ENCODE data around the gene TRIO.
"Not testable (repeated sequence)": the region's sequence is repeated elsewhere in the genome, so short reads cannot be mapped to it uniquely, and the experiment has no call there.

The TRIO gene

DNA sequence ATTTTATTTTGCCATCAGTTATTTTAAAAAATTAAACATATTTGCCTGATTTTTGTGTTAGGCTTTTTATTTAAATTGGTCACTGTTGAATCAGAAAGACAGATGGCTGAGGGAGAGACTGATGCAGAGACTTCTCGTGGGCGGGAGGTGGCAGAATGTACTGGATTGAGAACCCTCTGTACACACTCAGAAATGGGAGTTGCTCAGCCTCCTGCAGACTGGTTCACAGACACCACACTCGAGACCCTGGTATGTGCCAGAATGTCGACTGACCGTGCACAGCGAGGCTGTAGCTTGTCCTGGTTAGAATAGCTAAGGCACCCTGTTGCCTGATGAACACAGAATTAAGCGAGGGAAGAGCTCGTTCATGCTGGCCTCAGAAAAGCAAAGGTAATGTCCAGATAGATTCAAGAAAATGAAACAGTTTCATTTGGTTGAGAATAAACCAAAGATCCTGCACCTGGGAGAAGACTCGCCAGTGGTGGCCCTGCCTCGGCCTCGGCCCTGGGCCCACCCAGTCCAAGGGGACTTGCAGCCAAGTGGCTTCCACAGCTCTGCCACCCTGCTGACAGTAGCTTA lies 367.1 kb downstream of the TRIO start:
- no peak for DNase-seq (ENCODE audit: low read depth)

- DNase-seq (ENCODE audit: low read depth) = no peak
These were observed 367.7 kb downstream of the TRIO start for GRCh38 chr5:14510880-14511279.

GRCh38 chr5:14512574-14512973 lies 369.4 kb downstream of the TRIO start:
- DNase-seq (ENCODE audit: low read depth) = no peak

DNA sequence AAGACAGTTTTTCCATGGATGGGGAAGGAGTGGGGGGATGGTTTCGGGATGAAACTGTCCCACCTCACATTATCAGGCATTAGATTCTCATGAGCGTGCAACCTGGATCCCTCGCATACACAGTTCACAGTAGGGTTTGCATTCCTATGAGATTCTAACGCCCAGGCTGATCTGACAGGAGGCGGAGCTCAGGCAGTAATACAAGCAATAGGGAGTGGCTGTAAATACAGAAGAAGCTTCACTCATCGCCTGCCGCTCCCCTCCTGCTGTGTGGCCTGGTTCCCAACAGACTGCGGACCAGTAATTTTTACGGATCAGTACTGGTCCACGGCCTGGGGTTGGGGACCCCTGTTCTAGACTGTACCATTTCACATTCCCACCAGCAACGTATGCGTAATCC lies 370.1 kb downstream of the TRIO start:
- DNase-seq (ENCODE audit: low read depth) = no peak

DNA sequence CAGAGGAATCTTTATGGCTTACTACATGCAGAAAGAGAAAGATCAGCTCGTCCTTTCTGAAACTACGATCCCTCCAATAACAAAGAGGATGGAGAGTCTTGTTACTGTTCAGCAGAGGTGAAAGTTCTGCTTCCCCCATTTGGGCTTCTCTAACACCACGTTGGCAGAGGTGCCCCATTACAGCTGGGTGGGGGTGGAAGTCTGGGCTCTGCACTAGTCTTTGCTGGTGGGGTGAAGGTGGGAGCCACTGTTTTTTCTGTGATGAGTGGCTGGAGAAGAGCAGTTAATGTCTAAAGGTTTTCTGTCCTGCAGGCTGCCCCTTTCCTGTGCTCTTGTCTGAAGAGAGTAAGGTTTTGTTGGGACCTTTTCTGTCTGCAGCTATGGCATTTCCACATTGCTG lies 373.8 kb downstream of the TRIO start:
- DNase-seq (ENCODE audit: low read depth) = no peak

- no peak for DNase-seq (ENCODE audit: low read depth)
These were observed 375.5 kb downstream of the TRIO start for GRCh38 chr5:14518638-14519037.

DNA sequence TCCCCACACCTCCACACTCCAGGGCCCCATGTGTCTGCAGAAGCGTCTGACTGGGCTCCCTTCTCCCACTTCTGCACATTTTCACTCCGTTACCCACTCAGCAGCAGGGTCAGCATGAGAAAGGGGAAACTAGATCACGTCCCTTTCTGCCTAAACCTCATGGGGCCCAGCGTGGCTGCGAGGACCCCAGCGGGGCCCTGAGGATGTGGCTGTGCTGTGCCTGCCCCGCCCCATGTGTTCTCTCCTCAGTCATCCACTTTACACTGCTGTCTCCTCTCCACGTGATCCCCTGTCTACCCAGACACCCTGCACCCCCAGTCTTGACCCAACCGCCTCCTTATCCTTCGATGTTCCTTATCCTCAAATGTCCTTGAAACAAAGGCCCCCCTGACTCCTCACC lies 378.6 kb downstream of the TRIO start:
- no peak for DNase-seq (ENCODE audit: low read depth)

GRCh38 chr5:14522721-14523120 lies 379.6 kb downstream of the TRIO start:
- no peak for DNase-seq (ENCODE audit: low read depth)

DNA sequence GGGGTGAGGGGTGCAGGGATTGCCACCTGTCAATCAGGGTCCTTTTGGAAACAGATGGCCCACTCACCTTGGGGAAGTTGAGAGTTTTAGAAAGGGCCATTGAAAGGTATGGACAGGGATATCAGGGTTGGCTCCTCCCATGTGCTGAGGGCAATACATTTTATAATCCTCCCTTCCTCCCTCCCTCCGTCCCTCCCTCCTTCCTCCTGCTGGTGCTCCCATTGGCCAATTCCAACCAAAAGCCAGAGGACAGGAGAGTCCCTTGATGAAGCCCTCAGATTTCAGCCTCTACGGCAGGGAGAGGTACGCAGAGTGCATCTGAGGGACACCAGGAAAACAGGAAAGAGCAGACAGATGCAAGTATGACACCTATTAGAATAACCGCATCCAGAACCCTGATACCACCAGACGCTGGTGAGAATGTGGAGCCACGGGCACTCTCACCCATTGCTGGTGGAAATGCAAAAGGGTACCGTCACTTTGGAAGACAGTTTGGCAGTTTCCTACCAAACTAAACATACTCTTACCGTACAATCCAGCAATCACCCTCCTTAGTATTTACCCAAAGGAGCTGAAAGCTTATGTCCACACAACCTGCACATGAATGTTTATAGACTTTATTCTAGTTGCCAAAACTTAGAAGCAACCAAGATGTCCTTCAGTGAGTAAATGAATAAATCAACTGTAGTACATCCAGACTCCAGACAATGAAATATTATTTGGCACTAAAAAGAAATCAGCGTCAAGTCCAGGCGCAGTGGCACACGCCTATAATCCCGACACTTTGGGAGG lies 380.3 kb downstream of the TRIO start:
- no peak for DNase-seq (ENCODE audit: low read depth)

- DNase-seq (ENCODE audit: low read depth) = no peak
These were observed 382.3 kb downstream of the TRIO start for GRCh38 chr5:14525397-14525796.

DNA sequence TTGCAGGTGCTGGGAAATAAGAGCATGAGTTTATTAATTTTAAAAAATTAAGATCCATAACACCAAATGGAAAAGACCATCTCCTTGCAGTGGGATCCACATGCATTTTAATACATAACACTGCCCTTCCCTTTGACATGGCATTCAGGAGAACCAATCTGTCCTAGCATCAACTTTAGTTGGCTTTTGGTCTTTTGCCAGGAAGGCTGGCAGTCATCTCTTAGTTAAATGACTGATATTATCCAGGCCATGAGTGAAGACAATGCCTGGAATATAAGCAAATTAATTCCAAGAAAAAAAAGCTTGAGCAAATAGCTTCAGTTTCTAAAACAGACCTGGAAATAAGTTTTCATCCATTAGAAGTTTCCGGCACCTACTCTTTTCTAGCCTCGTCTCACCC lies 383.4 kb downstream of the TRIO start:
- no peak for DNase-seq (ENCODE audit: low read depth)

DNA sequence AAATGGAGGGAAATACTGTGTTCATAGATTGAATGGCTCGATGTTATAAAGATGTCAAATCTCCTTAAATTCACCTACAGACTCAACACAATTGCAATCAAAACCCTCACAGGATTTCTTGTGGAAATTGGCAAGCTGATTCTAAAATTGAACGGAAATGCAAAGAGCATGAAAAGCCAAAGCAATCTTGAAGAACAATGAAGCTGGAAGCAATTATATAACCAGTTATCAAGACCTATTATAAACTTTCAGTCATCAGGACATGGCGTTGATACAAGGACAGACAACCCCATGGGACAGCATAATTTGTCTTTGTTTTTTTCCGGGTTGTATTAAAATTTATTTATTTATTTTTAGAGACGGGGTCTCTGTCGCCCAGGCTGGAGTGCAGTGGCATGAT lies 385.0 kb downstream of the TRIO start:
- no peak for DNase-seq (ENCODE audit: low read depth)

DNA sequence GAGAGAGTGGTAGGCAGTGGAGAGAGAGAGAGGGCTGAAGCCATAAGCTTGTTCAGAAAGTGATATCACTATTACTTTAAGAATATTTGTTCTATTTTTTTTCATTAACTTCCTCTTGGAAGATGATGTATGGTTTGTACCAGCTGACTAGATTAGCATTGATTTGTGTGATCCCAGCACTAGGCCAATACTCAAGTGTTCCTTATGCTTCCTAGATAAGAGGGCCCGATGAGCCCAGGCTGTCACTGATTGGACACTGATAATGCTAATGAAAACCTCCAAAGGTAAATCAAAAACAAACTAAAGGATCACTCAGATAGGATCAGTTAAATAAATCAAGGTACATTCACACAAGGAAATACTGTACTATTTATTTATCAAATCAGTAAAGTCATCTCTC lies 385.8 kb downstream of the TRIO start:
- DNase-seq (ENCODE audit: low read depth) = no peak

DNA sequence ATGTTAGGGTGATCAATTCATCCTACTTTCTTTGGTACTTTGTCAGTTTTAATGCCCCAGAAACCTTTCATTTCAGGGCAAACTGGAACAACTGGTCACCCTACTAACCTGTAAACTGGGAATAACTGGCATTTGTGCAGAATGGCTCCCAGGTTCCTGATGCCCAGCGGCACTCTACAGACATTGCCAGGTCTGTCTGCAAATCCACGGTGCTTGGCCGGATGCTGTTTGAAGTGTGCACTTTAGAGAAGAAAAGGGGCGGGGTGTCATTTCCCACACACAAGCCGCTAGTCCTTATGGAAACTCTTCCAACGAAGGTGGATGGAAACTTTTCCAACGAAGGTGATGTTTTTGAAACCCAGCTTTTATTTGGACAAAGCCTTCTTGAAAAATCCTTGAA lies 388.5 kb downstream of the TRIO start:
- DNase-seq (ENCODE audit: low read depth) = no peak

GRCh38 chr5:14532180-14532579 lies 389.0 kb downstream of the TRIO start:
- no peak for DNase-seq (ENCODE audit: low read depth)

DNA sequence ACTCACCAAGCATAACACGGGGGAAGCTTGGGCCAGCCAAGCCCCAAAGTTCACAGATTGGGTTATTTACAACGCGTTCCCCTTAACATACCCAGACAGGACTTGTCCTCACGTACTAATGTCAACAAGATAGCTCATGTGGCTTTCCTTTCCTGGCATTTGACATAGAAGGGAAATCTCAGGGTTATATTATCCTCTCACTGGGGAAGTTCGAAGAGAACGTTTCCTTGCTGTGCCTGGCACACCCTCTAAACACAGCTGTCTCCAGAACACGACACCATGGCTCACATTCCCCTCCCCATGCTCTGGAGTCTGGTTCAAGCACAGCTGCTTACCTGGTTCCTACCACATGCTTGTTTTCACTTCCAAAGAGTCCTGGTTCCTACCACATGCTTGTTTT lies 391.6 kb downstream of the TRIO start:
- no peak for DNase-seq (ENCODE audit: low read depth)

DNA sequence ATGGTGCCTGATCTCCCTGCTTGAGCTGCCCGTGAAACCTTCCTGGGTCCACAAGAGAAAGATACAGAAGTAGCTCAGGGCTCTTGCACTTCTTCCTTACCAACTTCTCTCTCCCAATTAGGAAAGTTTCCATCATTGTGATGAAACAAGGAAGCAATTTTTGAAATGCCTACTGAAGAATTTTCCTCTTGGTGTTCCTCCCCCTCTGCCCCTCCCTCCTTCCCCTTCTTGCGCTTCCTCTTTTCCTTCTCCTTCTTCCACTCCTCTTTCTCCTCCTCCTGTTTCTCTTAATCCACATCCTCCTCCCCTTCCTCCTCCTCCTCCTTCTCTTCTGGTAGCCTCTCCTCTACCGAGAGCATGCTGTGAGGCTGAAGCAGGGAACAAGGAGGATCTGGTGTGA lies 402.2 kb downstream of the TRIO start:
- DNase-seq (ENCODE audit: low read depth) = no peak

DNA sequence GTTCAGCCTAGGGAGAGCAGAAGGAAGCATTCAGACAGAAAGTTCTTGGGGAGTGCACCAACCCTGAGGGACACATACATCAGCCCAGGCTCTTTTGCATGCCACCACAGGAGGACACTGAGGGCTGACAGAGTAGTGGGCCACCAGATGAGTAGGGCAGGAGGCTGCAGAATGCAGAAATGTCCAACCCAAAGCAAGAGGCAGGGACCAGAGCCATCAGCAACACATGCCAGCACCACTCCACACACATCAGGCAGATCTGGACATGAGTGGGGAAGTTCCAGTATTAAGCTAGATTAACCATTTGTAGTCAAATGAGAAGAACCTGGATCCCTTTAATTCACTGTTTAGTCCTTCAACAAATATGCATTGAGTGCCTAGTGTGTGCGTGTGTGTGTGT lies 402.7 kb downstream of the TRIO start:
- no peak for DNase-seq (ENCODE audit: low read depth)

GRCh38 chr5:14547666-14548065 lies 404.5 kb downstream of the TRIO start:
- DNase-seq (ENCODE audit: low read depth) = no peak

GRCh38 chr5:14551211-14551610 lies 408.1 kb downstream of the TRIO start:
- no peak for DNase-seq (ENCODE audit: low read depth)

DNA sequence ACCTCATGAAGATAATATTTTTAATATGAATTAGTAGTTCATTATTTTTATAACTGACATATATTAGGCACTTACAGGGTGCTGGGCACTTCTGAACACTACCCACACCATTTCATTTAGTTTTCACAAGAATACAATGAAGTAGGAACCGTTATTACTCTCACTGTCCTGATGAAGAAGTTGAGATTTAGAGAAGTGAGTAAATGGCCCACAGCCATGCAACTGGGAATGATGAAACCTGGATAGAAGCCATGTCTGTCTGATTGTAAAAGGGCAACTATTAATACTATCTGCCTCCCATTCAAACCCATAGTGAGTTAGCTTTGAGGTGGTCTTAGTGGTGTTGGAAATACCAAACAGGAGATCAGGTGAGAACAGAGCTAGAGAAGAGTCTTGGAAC lies 408.9 kb downstream of the TRIO start:
- DNase-seq (ENCODE audit: low read depth) = no peak

DNA sequence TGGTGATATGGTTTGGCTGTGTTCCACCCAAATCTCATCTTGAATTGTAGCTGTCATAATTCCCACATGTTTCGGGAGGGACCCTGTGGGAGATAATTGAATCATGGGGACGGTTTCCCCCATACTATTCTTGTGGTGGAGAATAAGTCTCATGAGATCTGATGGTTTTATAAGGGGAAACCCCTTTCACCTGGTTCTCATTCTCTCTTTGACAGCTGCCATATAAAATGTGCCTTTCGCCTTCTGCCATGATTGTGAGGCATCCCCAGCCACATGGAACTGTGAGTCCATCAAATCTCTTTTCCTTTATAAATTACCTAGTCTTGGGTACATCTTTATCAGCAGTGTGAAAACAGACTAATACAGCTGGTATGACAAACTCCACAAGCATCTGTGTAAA lies 411.1 kb downstream of the TRIO start:
- not testable (repeated sequence) for DNase-seq (ENCODE audit: low read depth)

- no peak for DNase-seq (ENCODE audit: low read depth)
These were observed 412.9 kb downstream of the TRIO start for GRCh38 chr5:14556015-14556414.

- DNase-seq (ENCODE audit: low read depth) = no peak
These were observed 414.1 kb downstream of the TRIO start for GRCh38 chr5:14557203-14557770.

Data from stimulated activated CD8-positive, alpha-beta memory T cell treated with anti-CD3 and anti-CD28 coated beads, Interleukin-4, amount 100 ng/mL, for 24 hours (primary cell).